Psoas muscle (tissue), 8 donors: ENCODE measurements around the gene NPTN. TPM values are rescaled to one million over a fixed set of nuclear protein-coding genes. Genes with fewer than 3 reads are reported as not detected.

Experiments
- ATAC-seq, 4 donors: fragments of 200-7000 bp; cut with Tn5 transposase; one replicate each; pipeline ENCODE4 v1.9.1; 2020; ENCODE audit warnings: moderate library complexity in 3 of 4, mild to moderate bottlenecking in 2 of 4
- DNase-seq, 2 donors: peaks; one replicate each; pipeline ENCODE4 v3.0.0-alpha.2; 2020
- H3K27ac ChIP-seq: fragments of 200-600 bp; one replicate; pipeline ENCODE4 v1.8.0; 2022
- H3K27me3 ChIP-seq, 3 donors: fragments of 200-600 bp in 1 of 3; one replicate each; pipeline versions ENCODE4 v1.6.1 to v1.8.0; 2013 to 2022; ENCODE audit warnings: low read length in 2 of 3, mild to moderate bottlenecking in 2 of 3, moderate library complexity in 1 of 3; ENCODE audit not compliant: insufficient read depth in 3 of 3
- H3K36me3 ChIP-seq, 2 donors: fragments of 200-600 bp in 1 of 2; one replicate each; pipeline versions ENCODE4 v1.6.1 to v1.8.0; 2013 to 2022; ENCODE audit warnings: low read depth in 1 of 2, mild to moderate bottlenecking in 1 of 2, moderate library complexity in 1 of 2; ENCODE audit not compliant: insufficient read depth in 1 of 2
- H3K4me1 ChIP-seq: fragments of 200-600 bp; one replicate; pipeline ENCODE4 v1.8.0; 2022
- H3K4me3 ChIP-seq: fragments of 200-600 bp; one replicate; pipeline ENCODE4 v1.8.0; 2022; ENCODE audit warnings: mild to moderate bottlenecking
- H3K9me3 ChIP-seq: fragments of 200-600 bp; one replicate; pipeline ENCODE4 v1.8.0; 2022
- WGBS, 3 donors: extraction: QIAGEN DNeasy Blood & Tissue Kit; methylation state at CpG; one replicate each; pipeline versions ENCODE4 v1.1.6 to v1.1.7; 2013; 5-methylcytosine and 5-hydroxymethylcytosine counted together
- intact Hi-C, 2 donors: fragments of 100-400 bp; cut with DNase I; formaldehyde crosslinking; loops; one replicate each; pipeline versions ENCODE4 v1.11.0 to v1.14.2; 2022
- polyA plus RNA-seq, 3 donors: library from polyadenylated mRNA; stranded (reverse); fragments of 200-250 nt; gene quantifications; one replicate each; pipeline ENCODE4 v1.2.3, GENCODE V29; 2013
- total RNA-seq, 4 donors: library from RNA; stranded (reverse); fragmentation: NEBNext Ultra II Directional in 2 of 4; extraction: Animal tissue kit (Norgen Biotek cat#: 25700) in 2 of 4; gene quantifications; one replicate each; pipeline versions ENCODE4 v1.2.1 to v1.2.4, GENCODE V29; 2021 to 2023
- TF ChIP-seq, protein P1 (sequence below): fragments of 200-600 bp; IDR thresholded peaks from one replicate; pipeline ENCODE4 v1.8.0; 2022; ENCODE audit warnings: antibody characterized with exemption
- donor health status: healthy with polysubstance abuse.
- donor health status: DM: no; HTN: no; CAD: no; lungs with moderate emphysema.
- donor health status: Bipolar disorder and iron deficiency.
- donor health status: healthy.
- donor health status: DM: yes; HTN: yes; CAD: no.
- donor health status: DM: no; HTN: no; CAD: no.
- donor health status: DM: no; HTN: no; CAD: no.
- donor health status: DM: yes; HTN: yes; CAD: no.

The NPTN gene
- total and polyA plus RNA-seq, 7 donors, result 26.3 to 41.1 (median 32.1) TPM

GRCh38 chr15:73538123-73538522 lies 95.1 kb downstream of the NPTN start:
- Histone ChIP-seq H3K9me3 (no peaks in the 10 kb centered on the region), H3K27me3 (no peaks in the 10 kb centered on the region), H3K36me3 (no peaks in the 10 kb centered on the region), H3K27ac (no peak overlapping the region), H3K4me1 (no peaks in the 10 kb centered on the region), H3K4me3 (no peak overlapping the region)
- WGBS, 3 donors, result 96 to 100% (median 97%) methylated on average over 2 of the region's 2 CpGs
- DNase-seq (no peak), ATAC-seq (no peak)
- intact Hi-C loops, result no loop called here
- TF ChIP-seq, protein P1, sequence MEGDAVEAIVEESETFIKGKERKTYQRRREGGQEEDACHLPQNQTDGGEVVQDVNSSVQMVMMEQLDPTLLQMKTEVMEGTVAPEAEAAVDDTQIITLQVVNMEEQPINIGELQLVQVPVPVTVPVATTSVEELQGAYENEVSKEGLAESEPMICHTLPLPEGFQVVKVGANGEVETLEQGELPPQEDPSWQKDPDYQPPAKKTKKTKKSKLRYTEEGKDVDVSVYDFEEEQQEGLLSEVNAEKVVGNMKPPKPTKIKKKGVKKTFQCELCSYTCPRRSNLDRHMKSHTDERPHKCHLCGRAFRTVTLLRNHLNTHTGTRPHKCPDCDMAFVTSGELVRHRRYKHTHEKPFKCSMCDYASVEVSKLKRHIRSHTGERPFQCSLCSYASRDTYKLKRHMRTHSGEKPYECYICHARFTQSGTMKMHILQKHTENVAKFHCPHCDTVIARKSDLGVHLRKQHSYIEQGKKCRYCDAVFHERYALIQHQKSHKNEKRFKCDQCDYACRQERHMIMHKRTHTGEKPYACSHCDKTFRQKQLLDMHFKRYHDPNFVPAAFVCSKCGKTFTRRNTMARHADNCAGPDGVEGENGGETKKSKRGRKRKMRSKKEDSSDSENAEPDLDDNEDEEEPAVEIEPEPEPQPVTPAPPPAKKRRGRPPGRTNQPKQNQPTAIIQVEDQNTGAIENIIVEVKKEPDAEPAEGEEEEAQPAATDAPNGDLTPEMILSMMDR, result no peak

- H3K9me3 ChIP-seq, result no peaks in the 10 kb centered on the region
- DNase-seq, result no peak
- H3K27ac ChIP-seq, result no peak overlapping the region
- H3K4me1 ChIP-seq, result no peaks in the 10 kb centered on the region
- intact Hi-C loops, result no loop called here
- TF ChIP-seq, protein P1, result no peak
- H3K4me3 ChIP-seq, result no peak overlapping the region
- no peaks in the 10 kb centered on the region for H3K36me3 ChIP-seq
- ATAC-seq, result no peak
- 47 to 63% (median 57%) methylated on average over 3 of the region's 3 CpGs for WGBS, 3 donors
- H3K27me3 ChIP-seq, result no peaks in the 10 kb centered on the region
These were observed 102.5 kb downstream of the NPTN start for GRCh38 chr15:73530649-73531048.

- Histone ChIP-seq H3K9me3 (no peaks in the 10 kb centered on the region), H3K27me3 (no peaks in the 10 kb centered on the region), H3K36me3 (no peaks in the 10 kb centered on the region), H3K27ac (no peak overlapping the region), H3K4me1 (no peaks in the 10 kb centered on the region), H3K4me3 (no peak overlapping the region)
- ATAC-seq (no peak), DNase-seq (no peak)
- TF ChIP-seq, protein P1, result no peak
- intact Hi-C loops, result no loop called here
- 92 to 98% (median 94%) methylated on average over 2 of the region's 2 CpGs for WGBS, 3 donors
These were observed 105.6 kb downstream of the NPTN start for GRCh38 chr15:73527598-73527997.

- Histone ChIP-seq H3K4me1 (no peaks in the 10 kb centered on the region), H3K27me3 (no peaks in the 10 kb centered on the region), H3K36me3 (peaks cover 0 to 5% of the 10 kb centered on the region in 2 donors), H3K27ac (no peak overlapping the region), H3K4me3 (no peak overlapping the region), H3K9me3 (no peaks in the 10 kb centered on the region)
- ATAC-seq (no peak), DNase-seq (no peak)
- TF ChIP-seq, protein P1, result no peak
- 85 to 97% (median 93%) methylated on average over 1 of the region's 1 CpG for WGBS, 3 donors
- intact Hi-C loops, result no loop called here
These were observed 108.3 kb downstream of the NPTN start for GRCh38 chr15:73524919-73525318.

- H3K27me3 ChIP-seq, result no peaks in the 10 kb centered on the region
- peaks cover 0 to 5% of the 10 kb centered on the region in 2 donors for H3K36me3 ChIP-seq
- intact Hi-C loops, result no loop called here
- TF ChIP-seq, protein P1, result no peak
- H3K9me3 ChIP-seq, result no peaks in the 10 kb centered on the region
- H3K4me1 ChIP-seq, result no peaks in the 10 kb centered on the region
- ATAC-seq, result no peak
- 75 to 90% (median 79%) methylated on average over 1 of the region's 1 CpG for WGBS, 3 donors
- no peak for DNase-seq
- no peak overlapping the region for H3K4me3 ChIP-seq
- no peak overlapping the region for H3K27ac ChIP-seq
These were observed 111.2 kb downstream of the NPTN start for GRCh38 chr15:73522011-73522410.
